GM06990 (cell line): ENCODE data around the gene PTPRD.

ENCODE experiments used
- DNase-seq: peaks from one replicate; pipeline ENCODE4 v3.0.0-alpha.2; 2011; ENCODE audit not compliant: insufficient read length; ENCODE audit errors: extremely low read depth
- H3K27me3 ChIP-seq: replicated peaks from 2 replicates; pipeline ENCODE4 v1.6.0; 2011; ENCODE audit warnings: low read length; ENCODE audit not compliant: control insufficient read depth, insufficient read depth
- H3K36me3 ChIP-seq: 2 replicates; pipeline ENCODE4 v1.5.1; 2011; ENCODE audit warnings: low read length; ENCODE audit not compliant: control insufficient read depth, insufficient read depth
- H3K4me3 ChIP-seq: replicated peaks from 2 replicates; pipeline ENCODE4 v1.5.1; 2011; ENCODE audit warnings: low read depth, mild to moderate bottlenecking, control low read depth, low read length
- TF ChIP-seq, protein P1 (sequence below): IDR thresholded peaks from 2 replicates; pipeline ENCODE4 v1.5.1; 2011; ENCODE audit warnings: low read length, control low read depth, mild to moderate bottlenecking, inconsistent platforms; ENCODE audit not compliant: insufficient read depth, poor library complexity, severe bottlenecking

The PTPRD gene

DNA sequence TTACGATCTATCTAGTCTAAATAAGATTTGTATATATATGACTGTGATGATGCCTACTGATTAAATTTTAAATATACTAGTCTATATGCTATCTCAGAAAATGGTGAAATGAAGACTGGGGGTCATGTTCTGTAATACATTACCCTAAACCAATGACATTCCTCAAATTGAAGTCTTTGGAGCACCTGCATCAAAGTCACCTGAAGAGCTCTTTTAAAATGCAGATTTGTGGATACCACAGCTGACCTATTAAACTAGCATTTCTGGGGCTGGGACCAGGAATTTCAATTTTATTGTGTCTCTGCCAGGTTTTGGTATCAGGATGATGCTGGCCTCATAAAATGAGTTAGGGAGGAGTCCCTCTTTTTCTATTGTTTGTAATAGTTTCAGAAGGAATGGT lies 2181.3 kb downstream of the PTPRD start:
- Histone ChIP-seq H3K27me3 (no peaks in the 10 kb centered on the region), H3K36me3 (no peaks in the 10 kb centered on the region), H3K4me3 (no peak overlapping the region)
- DNase-seq, result no peak
- TF ChIP-seq, protein P1, sequence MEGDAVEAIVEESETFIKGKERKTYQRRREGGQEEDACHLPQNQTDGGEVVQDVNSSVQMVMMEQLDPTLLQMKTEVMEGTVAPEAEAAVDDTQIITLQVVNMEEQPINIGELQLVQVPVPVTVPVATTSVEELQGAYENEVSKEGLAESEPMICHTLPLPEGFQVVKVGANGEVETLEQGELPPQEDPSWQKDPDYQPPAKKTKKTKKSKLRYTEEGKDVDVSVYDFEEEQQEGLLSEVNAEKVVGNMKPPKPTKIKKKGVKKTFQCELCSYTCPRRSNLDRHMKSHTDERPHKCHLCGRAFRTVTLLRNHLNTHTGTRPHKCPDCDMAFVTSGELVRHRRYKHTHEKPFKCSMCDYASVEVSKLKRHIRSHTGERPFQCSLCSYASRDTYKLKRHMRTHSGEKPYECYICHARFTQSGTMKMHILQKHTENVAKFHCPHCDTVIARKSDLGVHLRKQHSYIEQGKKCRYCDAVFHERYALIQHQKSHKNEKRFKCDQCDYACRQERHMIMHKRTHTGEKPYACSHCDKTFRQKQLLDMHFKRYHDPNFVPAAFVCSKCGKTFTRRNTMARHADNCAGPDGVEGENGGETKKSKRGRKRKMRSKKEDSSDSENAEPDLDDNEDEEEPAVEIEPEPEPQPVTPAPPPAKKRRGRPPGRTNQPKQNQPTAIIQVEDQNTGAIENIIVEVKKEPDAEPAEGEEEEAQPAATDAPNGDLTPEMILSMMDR, result no peak

GRCh38 chr9:8430945-8431344 lies 2181.9 kb downstream of the PTPRD start:
- TF ChIP-seq, protein P1, result no peak
- Histone ChIP-seq H3K36me3 (no peaks in the 10 kb centered on the region), H3K27me3 (no peaks in the 10 kb centered on the region), H3K4me3 (no peak overlapping the region)
- no peak for DNase-seq

DNA sequence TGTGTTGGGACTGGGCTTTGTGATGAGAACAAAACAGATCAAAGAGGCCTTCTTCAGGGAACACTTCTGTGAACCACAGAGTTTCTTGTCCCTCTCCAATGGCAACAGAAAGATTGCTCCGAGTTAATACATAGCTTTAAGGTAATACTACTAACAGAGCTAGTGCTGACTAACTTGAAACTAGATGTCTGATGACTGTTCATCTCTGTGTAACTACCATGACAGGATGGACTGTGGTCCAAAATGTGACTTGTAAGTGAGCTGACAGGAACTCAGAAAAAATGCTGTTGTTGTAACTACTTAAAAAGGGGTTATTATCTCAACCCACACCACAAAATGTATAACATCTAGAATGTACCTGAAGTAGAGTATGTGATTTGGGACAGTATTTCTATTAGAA lies 2183.0 kb downstream of the PTPRD start:
- TF ChIP-seq, protein P1, result no peak
- no peak overlapping the region for H3K4me3 ChIP-seq
- no peaks in the 10 kb centered on the region for H3K36me3 ChIP-seq
- DNase-seq, result no peak
- no peaks in the 10 kb centered on the region for H3K27me3 ChIP-seq

DNA sequence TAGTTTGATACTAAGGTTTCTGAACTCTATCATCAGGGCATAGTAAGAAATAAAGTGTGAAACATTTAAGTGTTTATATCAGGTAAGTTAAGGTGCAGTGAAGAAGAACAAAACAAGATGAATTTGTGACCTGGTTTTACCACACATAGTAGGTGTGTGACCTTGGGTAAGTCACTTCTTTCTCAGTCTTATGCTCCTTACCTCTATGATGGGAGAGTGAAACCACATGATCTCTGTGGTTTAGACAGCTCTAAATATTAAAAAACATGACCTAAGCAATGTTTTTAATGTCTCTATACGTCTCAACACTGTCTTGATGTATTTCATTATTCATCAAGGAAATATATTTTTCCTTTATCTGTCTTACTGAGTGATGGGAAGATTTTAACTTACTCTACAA lies 2183.6 kb downstream of the PTPRD start:
- DNase-seq, result no peak
- TF ChIP-seq, protein P1, result no peak
- H3K36me3 ChIP-seq, result no peaks in the 10 kb centered on the region
- no peak overlapping the region for H3K4me3 ChIP-seq
- H3K27me3 ChIP-seq, result no peaks in the 10 kb centered on the region

GRCh38 chr9:8428389-8428788 lies 2184.4 kb downstream of the PTPRD start:
- Histone ChIP-seq H3K27me3 (no peaks in the 10 kb centered on the region), H3K4me3 (no peak overlapping the region), H3K36me3 (no peaks in the 10 kb centered on the region)
- TF ChIP-seq, protein P1, result no peak
- DNase-seq, result no peak

- Histone ChIP-seq H3K36me3 (no peaks in the 10 kb centered on the region), H3K27me3 (no peaks in the 10 kb centered on the region), H3K4me3 (no peak overlapping the region)
- TF ChIP-seq, protein P1, result no peak
- no peak for DNase-seq
Measured at GRCh38 chr9:8424786-8425410, 2187.9 kb downstream of the PTPRD start.
